Thyroid gland (tissue), 4 donors: Measurements from ENCODE around the gene SLC16A4.

Experiments
- CTCF ChIP-seq, 6 experiments: fragments of 200-600 bp in 3 of 6; fragments of 450-650 bp in 3 of 6; sonication (generic) in 3 of 6; IDR thresholded peaks; one replicate each; pipeline ENCODE4 v1.5.1; 2016 to 2019; ENCODE audit warnings: antibody characterized with exemption in 6 of 6, mild to moderate bottlenecking in 2 of 6, inconsistent platforms in 1 of 6, moderate library complexity in 1 of 6
- POLR2A ChIP-seq, 2 donors: fragments of 450-650 bp; IDR thresholded peaks; one replicate each; pipeline ENCODE4 v1.6.1; 2017; ENCODE audit warnings: antibody characterized with exemption in 2 of 2, mild to moderate bottlenecking in 2 of 2, moderate library complexity in 1 of 2

DNA sequence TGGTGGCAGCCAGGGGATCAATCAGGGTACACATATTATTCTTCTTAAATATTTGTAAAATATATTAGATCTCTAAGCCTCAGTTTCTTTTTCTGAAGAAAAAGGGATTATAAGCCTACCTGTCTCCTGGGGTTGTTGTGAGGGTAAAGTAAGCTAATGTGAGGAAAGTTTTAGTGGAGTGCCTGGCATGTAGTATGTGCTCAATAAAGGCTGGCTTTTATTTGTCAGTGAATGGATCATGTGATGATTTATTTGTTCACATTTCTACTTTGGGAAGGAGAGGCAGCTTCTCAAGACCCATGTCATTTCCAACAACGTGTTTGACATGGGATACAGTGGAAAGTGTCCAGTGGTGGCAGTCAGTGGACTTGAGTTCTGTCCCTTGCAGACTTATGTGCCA lies 64.0 kb downstream of the SLC16A4 start:
- no peak for TF ChIP-seq POLR2A (IDR thresholded peaks at IDR 0.05)
- no peak for TF ChIP-seq CTCF (IDR thresholded peaks at IDR 0.05)
